ENCODE results near the gene C16orf86.

- TF ChIP-seq POLR2AphosphoS5 (IDR thresholded peaks at IDR 0.05; ENCODE audit: low read depth, low read length) = no peak
- TF ChIP-seq REST (IDR thresholded peaks at IDR 0.05; ENCODE audit: insufficient read depth in 1 of 2, low read depth in 2 of 2, low read length in 2 of 2) = no peak
- TF ChIP-seq TAF1 (IDR thresholded peaks at IDR 0.05; ENCODE audit: borderline replicate concordance, insufficient read depth, low read length) = no peak
Measured at GRCh38 chr16:67648088-67648763, 18.4 kb upstream of the C16orf86 start.

Measured in PFSK-1 (cell line).